HL-60 (cell line): Measurements from ENCODE around the gene GNAS.

Experiments used
- DNase-seq, 2 experiments: peaks; one replicate each; pipeline ENCODE4 v3.0.0-alpha.2; 2010 to 2020; ENCODE audit warnings: low read depth in 1 of 2, low spot score in 1 of 2
- H3K27ac ChIP-seq: fragments of 250-450 bp; sonication (Bioruptor Pico); replicated peaks from 2 replicates; pipeline ENCODE4 v1.5.1; 2020; ENCODE audit warnings: mild to moderate bottlenecking, moderate library complexity
- H3K27me3 ChIP-seq: fragments of 250-450 bp; sonication (Bioruptor Pico); 2 replicates; pipeline ENCODE4 v1.5.1; 2021; ENCODE audit warnings: mild to moderate bottlenecking, moderate library complexity; ENCODE audit not compliant: insufficient read depth, poor library complexity, severe bottlenecking
- H3K4me3 ChIP-seq: replicated peaks from 2 replicates; pipeline ENCODE4 v1.5.1; 2011; ENCODE audit warnings: mild to moderate bottlenecking, control low read depth, low read length; ENCODE audit not compliant: insufficient read depth
- GABPA ChIP-seq: IDR thresholded peaks from 2 replicates; pipeline ENCODE4 v1.6.1; 2012; ENCODE audit warnings: low read depth
- POLR2AphosphoS5 ChIP-seq: IDR thresholded peaks from 2 replicates; pipeline ENCODE4 v1.6.1; 2012; ENCODE audit warnings: low read depth
- SPI1 ChIP-seq: IDR thresholded peaks from 2 replicates; pipeline ENCODE4 v1.6.1; 2012; ENCODE audit warnings: low read depth, mild to moderate bottlenecking, borderline replicate concordance
- TF ChIP-seq, protein P1 (sequence below): IDR thresholded peaks from one replicate; pipeline ENCODE4 v1.5.1; 2011; ENCODE audit warnings: low read length, control low read depth, inconsistent platforms; ENCODE audit not compliant: insufficient read depth
- TF ChIP-seq, protein P2 (sequence below): IDR thresholded peaks from 2 replicates; pipeline ENCODE4 v1.6.1; 2012; ENCODE audit warnings: low read depth; ENCODE audit not compliant: insufficient replicate concordance

Gene GNAS

DNA sequence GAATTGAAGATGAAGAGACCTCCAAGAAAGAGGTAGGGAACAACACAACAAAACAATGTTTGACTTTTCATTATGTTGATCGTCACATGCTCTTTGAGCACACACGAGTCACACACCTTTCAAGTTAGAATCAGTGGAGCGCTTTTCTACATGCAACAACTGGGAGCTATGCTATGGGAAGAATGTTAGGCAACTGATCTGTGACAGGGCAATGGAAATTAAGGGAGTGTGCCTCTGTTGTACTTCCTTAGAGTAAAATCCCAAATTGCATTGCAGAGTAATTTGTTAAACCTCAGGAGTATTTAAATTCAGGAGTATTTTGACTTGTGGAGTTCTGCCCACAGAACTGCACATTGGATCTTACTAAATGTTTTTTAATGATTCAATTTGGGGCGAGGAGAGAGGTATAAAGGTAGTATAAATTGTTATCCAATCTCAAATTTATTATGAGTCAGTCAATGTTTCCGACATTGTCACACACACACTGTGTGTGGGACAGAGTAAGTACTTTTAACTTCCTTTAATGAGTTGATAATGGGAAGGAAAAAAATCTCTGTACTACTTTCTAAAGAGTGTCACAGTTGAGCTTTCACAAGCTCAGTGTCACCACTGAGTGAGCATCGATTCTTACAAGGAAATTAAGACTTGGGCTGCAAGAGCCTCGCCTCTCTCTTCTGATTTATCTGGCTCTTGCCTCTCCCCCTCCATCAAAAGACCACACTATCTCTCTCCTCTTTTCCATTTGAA is 10.7 kb downstream of the GNAS start:
- no peak for DNase-seq
- TF ChIP-seq POLR2AphosphoS5: no peak
- H3K27ac ChIP-seq: no peak overlapping the region
- H3K4me3 ChIP-seq: no peak overlapping the region
- peaks cover 15% of the 10 kb centered on the region for H3K27me3 ChIP-seq

DNA sequence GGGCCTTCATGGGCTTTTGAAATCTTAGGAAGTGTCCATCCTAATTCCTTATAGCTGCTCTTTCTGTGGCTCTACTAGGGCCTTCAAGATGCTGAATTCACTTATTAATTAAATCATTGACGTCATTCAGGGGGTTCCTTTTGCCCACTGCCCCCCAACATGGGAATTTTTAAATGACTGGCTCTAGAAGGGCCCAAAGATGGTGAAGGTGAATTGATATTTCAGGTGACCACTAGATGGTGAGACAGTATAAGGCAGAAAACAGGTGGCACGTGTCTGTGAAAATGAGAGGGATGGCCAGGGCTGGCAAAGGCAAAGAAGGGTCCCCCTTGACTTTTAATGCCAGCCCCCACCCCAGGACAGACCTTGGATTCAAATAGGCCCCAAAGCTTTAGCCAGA is 11.8 kb downstream of the GNAS start:
- H3K27me3 ChIP-seq: peaks cover 14% of the 10 kb centered on the region
- no peak overlapping the region for H3K4me3 ChIP-seq
- no peak for TF ChIP-seq POLR2AphosphoS5
- no peak for TF ChIP-seq SPI1
- TF ChIP-seq, protein P1, sequence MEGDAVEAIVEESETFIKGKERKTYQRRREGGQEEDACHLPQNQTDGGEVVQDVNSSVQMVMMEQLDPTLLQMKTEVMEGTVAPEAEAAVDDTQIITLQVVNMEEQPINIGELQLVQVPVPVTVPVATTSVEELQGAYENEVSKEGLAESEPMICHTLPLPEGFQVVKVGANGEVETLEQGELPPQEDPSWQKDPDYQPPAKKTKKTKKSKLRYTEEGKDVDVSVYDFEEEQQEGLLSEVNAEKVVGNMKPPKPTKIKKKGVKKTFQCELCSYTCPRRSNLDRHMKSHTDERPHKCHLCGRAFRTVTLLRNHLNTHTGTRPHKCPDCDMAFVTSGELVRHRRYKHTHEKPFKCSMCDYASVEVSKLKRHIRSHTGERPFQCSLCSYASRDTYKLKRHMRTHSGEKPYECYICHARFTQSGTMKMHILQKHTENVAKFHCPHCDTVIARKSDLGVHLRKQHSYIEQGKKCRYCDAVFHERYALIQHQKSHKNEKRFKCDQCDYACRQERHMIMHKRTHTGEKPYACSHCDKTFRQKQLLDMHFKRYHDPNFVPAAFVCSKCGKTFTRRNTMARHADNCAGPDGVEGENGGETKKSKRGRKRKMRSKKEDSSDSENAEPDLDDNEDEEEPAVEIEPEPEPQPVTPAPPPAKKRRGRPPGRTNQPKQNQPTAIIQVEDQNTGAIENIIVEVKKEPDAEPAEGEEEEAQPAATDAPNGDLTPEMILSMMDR: no peak
- TF ChIP-seq, protein P2, sequence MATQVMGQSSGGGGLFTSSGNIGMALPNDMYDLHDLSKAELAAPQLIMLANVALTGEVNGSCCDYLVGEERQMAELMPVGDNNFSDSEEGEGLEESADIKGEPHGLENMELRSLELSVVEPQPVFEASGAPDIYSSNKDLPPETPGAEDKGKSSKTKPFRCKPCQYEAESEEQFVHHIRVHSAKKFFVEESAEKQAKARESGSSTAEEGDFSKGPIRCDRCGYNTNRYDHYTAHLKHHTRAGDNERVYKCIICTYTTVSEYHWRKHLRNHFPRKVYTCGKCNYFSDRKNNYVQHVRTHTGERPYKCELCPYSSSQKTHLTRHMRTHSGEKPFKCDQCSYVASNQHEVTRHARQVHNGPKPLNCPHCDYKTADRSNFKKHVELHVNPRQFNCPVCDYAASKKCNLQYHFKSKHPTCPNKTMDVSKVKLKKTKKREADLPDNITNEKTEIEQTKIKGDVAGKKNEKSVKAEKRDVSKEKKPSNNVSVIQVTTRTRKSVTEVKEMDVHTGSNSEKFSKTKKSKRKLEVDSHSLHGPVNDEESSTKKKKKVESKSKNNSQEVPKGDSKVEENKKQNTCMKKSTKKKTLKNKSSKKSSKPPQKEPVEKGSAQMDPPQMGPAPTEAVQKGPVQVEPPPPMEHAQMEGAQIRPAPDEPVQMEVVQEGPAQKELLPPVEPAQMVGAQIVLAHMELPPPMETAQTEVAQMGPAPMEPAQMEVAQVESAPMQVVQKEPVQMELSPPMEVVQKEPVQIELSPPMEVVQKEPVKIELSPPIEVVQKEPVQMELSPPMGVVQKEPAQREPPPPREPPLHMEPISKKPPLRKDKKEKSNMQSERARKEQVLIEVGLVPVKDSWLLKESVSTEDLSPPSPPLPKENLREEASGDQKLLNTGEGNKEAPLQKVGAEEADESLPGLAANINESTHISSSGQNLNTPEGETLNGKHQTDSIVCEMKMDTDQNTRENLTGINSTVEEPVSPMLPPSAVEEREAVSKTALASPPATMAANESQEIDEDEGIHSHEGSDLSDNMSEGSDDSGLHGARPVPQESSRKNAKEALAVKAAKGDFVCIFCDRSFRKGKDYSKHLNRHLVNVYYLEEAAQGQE: no peak
- DNase-seq: no peak
- H3K27ac ChIP-seq: no peak overlapping the region

DNA sequence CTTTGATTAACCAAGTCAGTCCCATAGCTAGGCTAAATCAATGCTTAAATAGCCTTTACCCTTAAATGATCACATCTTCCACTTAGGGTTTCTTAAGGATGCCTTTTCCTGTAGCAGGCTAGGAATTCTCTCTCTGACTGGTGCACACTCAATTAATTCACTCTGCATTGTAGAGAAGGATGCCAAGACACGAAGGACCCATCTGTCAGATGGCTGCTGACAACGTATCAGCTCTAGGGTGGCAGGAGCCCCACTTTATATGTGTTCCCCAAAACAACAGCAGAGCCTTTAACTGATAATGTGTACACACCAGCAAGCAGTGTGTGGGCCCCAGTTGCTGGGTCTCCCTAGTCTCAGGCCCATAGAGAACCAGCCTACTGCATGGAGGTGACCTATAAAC is 13.3 kb downstream of the GNAS start:
- no peak overlapping the region for H3K4me3 ChIP-seq
- DNase-seq: no peak
- H3K27ac ChIP-seq: no peak overlapping the region
- peaks cover 11% of the 10 kb centered on the region for H3K27me3 ChIP-seq
- TF ChIP-seq SPI1 (no peak), GABPA (no peak), POLR2AphosphoS5 (no peak)
- TF ChIP-seq, protein P1: no peak
- TF ChIP-seq, protein P2: no peak

DNA sequence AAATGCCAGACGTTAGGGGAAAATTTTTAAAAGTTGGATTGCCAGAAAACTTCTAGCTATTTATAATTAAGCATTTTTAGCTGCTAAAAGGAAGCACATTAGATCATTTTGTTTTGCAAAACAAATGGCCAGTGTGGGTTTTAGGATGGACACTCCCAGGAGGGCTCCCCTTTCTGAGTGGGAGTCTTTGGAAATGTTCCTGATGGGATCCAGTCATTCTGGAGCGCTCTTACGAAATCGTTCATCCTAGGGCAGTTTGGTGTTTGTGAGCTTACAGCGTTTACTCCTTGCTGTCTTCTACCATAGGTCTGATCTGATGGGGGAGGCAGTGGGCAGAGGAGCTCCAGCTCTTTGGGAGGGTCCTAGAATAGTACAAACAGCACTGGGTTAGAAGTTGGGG is 14.7 kb downstream of the GNAS start:
- H3K4me3 ChIP-seq: no peak overlapping the region
- no peak for DNase-seq
- H3K27me3 ChIP-seq: peaks cover 5% of the 10 kb centered on the region
- TF ChIP-seq, protein P1: no peak
- TF ChIP-seq, protein P2: no peak
- TF ChIP-seq SPI1 (no peak), POLR2AphosphoS5 (no peak), GABPA (no peak)
- H3K27ac ChIP-seq: no peak overlapping the region
